Natural killer cell (primary cell): ENCODE data around the gene DMPK. TPM values are rescaled to one million over a fixed set of nuclear protein-coding genes. Genes with fewer than 3 reads are reported as not detected.
A peak's percentile ranks its signal among the peaks of the same experiment; 100 is the strongest.

Source experiments
- ATAC-seq, 3 donors: fragments of 150-1000 bp in 2 of 3; fragments of 200-7000 bp in 1 of 3; cut with Tn5 transposase; 1 replicate in 1 of 3; 2 replicates in 2 of 3; pipeline ENCODE4 v1.10.0; 2021; ENCODE audit warnings: mild to moderate bottlenecking in 2 of 3, moderate library complexity in 2 of 3
- DNase-seq, 2 donors: peaks; one replicate each; pipeline versions ENCODE4 v3.0.0 to v3.0.0-alpha.2; 2013 to 2021; ENCODE audit warnings: mixed read lengths in 1 of 2
- H3K27ac ChIP-seq: one replicate; pipeline ENCODE4 v1.5.1; 2013; ENCODE audit warnings: mild to moderate bottlenecking, low read length
- H3K27me3 ChIP-seq: one replicate; pipeline ENCODE4 v1.6.1; 2013; ENCODE audit warnings: low read length; ENCODE audit not compliant: control insufficient read depth, insufficient read depth
- H3K36me3 ChIP-seq: one replicate; pipeline ENCODE4 v1.6.1; 2013; ENCODE audit warnings: low read length; ENCODE audit not compliant: control insufficient read depth, insufficient read depth
- H3K4me1 ChIP-seq: one replicate; pipeline ENCODE4 v1.6.1; 2013; ENCODE audit warnings: low read length; ENCODE audit not compliant: control insufficient read depth, insufficient read depth
- H3K4me3 ChIP-seq: one replicate; pipeline ENCODE4 v1.5.1; 2013; ENCODE audit warnings: low read length
- H3K9me3 ChIP-seq: one replicate; pipeline ENCODE4 v1.6.1; 2013; ENCODE audit warnings: low read length; ENCODE audit not compliant: control insufficient read depth, insufficient read depth
- H3K27ac Mint-ChIP-seq, 2 donors: one replicate each; pipeline ENCODE4 v1.8.0; 2022; ENCODE audit warnings: mild to moderate bottlenecking in 2 of 2, mixed read lengths in 2 of 2, moderate library complexity in 1 of 2
- H3K27me3 Mint-ChIP-seq, 2 donors: one replicate each; pipeline ENCODE4 v1.8.0; 2022; ENCODE audit warnings: low read depth in 2 of 2, mixed read lengths in 2 of 2
- H3K36me3 Mint-ChIP-seq: one replicate; pipeline ENCODE4 v1.8.0; 2022; ENCODE audit warnings: mixed read lengths
- H3K4me1 Mint-ChIP-seq, 2 donors: one replicate each; pipeline ENCODE4 v1.8.0; 2022; ENCODE audit warnings: mixed read lengths in 2 of 2
- H3K4me3 Mint-ChIP-seq: one replicate; pipeline ENCODE4 v1.8.0; 2022; ENCODE audit warnings: mild to moderate bottlenecking, moderate library complexity, mixed read lengths
- H3K9me3 Mint-ChIP-seq, 2 donors: one replicate each; pipeline ENCODE4 v1.8.0; 2022; ENCODE audit warnings: mixed read lengths in 2 of 2
- WGBS: methylation state at CpG from one replicate; pipeline ENCODE4 v1.1.7; 2013; ENCODE audit warnings: missing lambda C conversion rate; ENCODE audit not compliant: insufficient coverage; 5-methylcytosine and 5-hydroxymethylcytosine counted together
- intact Hi-C: fragments of 100-400 bp; cut with micrococcal nuclease; formaldehyde crosslinking; loops from one replicate; pipeline ENCODE4 v1.14.2; 2022
- total RNA-seq, 4 donors: library from RNA; stranded (reverse); fragments of 120-200 nt in 1 of 4; gene quantifications; one replicate each; pipeline versions ENCODE4 v1.2.3 to v1.2.4, GENCODE V29; 2013 to 2022
- TF ChIP-seq, protein P1 (sequence below): fragments of 200-600 bp; IDR thresholded peaks from one replicate; pipeline ENCODE4 v1.8.0; 2022; ENCODE audit warnings: antibody characterized with exemption

DMPK gene
- total RNA-seq, 3 donors from 2014 or later (not counting 1 experiment from before 2014, with no cell fraction given): 48.1 to 67.5 (median 49.8) TPM

DNA sequence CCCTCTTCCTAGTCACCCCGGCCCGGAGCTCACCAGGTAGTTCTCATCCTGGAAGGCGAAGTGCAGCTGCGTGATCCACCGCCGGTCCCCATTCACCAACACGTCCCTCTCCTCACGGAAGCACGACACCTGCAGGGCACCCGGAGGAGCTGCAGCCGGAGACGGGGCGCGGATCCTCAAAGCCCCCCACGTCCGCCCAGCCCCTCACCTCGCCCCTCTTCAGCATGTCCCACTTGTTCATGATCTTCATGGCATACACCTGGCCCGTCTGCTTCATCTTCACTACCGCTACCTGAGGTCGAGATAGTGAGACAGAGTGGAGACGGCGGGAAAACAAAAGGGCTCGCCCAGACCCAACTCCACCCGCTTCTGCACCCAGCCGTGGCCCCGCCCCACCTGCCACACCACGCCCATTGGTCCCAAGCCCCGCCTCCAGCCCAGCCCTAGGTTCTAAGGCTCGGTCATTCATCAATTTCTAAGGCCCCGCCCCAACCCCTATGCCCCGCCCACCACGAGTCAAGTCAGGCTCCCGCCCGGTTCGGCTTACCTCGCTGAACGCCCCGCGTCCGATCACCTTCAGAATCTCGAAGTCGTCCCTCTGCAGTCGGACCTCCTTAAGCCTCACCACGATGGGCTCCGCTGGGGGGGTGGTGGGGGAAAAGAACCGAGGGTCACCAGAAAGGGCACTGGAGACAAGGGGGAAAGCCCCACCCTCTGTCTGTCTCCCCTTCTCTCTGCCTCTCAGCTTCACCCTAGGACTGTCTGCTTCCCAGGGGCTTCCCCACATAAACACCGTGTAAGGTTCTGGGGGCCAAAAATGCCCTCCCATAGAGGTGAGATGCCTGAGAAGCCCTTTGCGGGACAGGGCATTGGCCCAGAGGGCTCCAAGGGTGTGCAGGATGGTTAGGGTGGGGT is 2.8 kb downstream of the DMPK start:
- Mint-ChIP-seq H3K36me3 (no peaks in the 10 kb centered on the region), H3K4me1 (peaks cover 21 to 34% of the 10 kb centered on the region in 2 donors), H3K27ac (peak overlapping the region in 1 of 2 donors; percentile 90), H3K9me3 (no peaks in the 10 kb centered on the region), H3K4me3 (peak overlapping the region; percentile 78), H3K27me3 (peaks cover 9 to 12% of the 10 kb centered on the region in 2 donors)
- intact Hi-C loops: loop anchor here (1.0 to 10.0 kb wide), 3 partner anchors 9 to 235 kb away; partner anchors contain the start of genes FOXA3 and SYMPK
- Histone ChIP-seq H3K4me1 (peaks cover 23% of the 10 kb centered on the region), H3K9me3 (no peaks in the 10 kb centered on the region), H3K36me3 (no peaks in the 10 kb centered on the region), H3K27me3 (peaks cover 18% of the 10 kb centered on the region), H3K4me3 (peak overlapping the region; percentile 9), H3K27ac (no peak overlapping the region)
- DNase-seq (peak; percentile 83 to 85), ATAC-seq (peak; percentile 95 to 97 (median 96))
- TF ChIP-seq, protein P1, sequence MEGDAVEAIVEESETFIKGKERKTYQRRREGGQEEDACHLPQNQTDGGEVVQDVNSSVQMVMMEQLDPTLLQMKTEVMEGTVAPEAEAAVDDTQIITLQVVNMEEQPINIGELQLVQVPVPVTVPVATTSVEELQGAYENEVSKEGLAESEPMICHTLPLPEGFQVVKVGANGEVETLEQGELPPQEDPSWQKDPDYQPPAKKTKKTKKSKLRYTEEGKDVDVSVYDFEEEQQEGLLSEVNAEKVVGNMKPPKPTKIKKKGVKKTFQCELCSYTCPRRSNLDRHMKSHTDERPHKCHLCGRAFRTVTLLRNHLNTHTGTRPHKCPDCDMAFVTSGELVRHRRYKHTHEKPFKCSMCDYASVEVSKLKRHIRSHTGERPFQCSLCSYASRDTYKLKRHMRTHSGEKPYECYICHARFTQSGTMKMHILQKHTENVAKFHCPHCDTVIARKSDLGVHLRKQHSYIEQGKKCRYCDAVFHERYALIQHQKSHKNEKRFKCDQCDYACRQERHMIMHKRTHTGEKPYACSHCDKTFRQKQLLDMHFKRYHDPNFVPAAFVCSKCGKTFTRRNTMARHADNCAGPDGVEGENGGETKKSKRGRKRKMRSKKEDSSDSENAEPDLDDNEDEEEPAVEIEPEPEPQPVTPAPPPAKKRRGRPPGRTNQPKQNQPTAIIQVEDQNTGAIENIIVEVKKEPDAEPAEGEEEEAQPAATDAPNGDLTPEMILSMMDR: peak; percentile 66
- WGBS: 3% methylated on average over 47 of the region's 48 CpGs

DNA sequence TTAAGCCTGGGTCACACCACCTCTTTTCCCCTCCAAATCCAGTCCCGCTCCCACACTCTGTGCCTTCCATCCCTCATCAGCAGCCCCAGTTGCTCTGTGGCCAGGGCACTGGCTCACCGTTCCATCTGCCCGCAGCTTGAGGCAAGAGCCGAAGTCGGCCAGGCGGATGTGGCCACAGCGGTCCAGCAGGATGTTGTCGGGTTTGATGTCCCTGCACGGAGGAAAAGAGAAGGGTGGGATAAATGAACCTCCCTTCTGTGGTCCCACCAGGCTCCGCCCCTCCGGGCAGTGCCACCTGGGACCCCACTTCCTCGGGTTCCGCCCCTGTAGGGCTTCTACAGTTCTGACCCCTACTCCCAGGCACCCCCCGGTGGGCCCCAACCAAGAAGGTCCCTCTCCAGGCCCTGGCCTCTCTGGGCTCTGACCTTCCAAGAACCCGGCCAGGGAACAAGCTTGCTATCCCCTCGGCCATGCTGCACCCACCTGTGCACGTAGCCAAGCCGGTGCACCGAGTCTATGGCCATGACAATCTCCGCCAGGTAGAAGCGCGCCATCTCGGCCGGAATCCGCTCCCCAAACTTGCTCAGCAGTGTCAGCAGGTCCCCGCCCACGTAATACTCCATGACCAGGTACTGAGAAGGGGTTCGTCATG is 4.2 kb downstream of the DMPK start:
- peaks cover 21 to 28% of the 10 kb centered on the region in 2 donors for H3K4me1 Mint-ChIP-seq
- WGBS: 96% methylated on average over 28 of the region's 28 CpGs
- TF ChIP-seq, protein P1: no peak
- Histone ChIP-seq H3K36me3 (no peaks in the 10 kb centered on the region), H3K27ac (no peak overlapping the region), H3K27me3 (peaks cover 18% of the 10 kb centered on the region), H3K4me3 (no peak overlapping the region), H3K4me1 (peaks cover 23% of the 10 kb centered on the region), H3K9me3 (no peaks in the 10 kb centered on the region)
- H3K9me3 Mint-ChIP-seq: no peaks in the 10 kb centered on the region
- H3K27ac Mint-ChIP-seq: no peak overlapping the region
- no peak overlapping the region for H3K4me3 Mint-ChIP-seq
- ATAC-seq (no peak), DNase-seq (no peak)
- no peaks in the 10 kb centered on the region for H3K36me3 Mint-ChIP-seq
- H3K27me3 Mint-ChIP-seq: peaks cover 9 to 12% of the 10 kb centered on the region in 2 donors
- intact Hi-C loops: loop anchor here (10.0 kb wide), 2 partner anchors 87 to 237 kb away; partner anchors contain the start of genes FOXA3 and SYMPK

DNA sequence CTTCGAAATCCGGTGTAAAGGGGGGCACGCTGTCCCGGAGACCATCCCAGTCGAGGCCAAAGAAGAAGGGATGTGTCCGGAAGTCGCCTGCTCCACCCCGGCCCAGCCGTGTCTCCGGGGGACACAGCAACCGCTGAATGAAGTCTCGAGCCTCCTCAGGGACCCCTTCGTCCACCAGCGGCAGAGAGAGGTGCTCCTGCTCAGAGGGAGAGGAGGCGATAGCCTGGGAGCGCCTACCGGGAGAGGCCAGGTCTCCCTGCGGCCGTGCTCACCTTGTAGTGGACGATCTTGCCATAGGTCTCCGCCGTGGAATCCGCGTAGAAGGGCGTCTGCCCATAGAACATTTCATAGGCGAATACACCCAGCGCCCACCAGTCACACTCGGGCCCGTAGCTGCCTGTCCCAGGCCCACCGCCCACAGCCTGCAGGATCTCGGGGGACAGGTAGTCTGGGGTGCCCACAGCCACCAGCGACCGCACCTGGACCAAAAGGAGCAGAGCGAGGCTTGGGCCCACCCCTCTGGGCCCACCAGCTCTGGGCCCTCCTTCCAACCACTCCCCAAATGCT is 4.8 kb downstream of the DMPK start:
- H3K27ac ChIP-seq: no peak overlapping the region
- no peaks in the 10 kb centered on the region for H3K36me3 Mint-ChIP-seq
- TF ChIP-seq, protein P1: no peak
- H3K4me1 Mint-ChIP-seq: peaks cover 21 to 29% of the 10 kb centered on the region in 2 donors
- H3K9me3 ChIP-seq: no peaks in the 10 kb centered on the region
- no peak overlapping the region for H3K27ac Mint-ChIP-seq
- H3K4me3 ChIP-seq: no peak overlapping the region
- H3K9me3 Mint-ChIP-seq: no peaks in the 10 kb centered on the region
- no peaks in the 10 kb centered on the region for H3K36me3 ChIP-seq
- H3K4me1 ChIP-seq: peaks cover 23% of the 10 kb centered on the region
- peaks cover 9 to 12% of the 10 kb centered on the region in 2 donors for H3K27me3 Mint-ChIP-seq
- WGBS: 96% methylated on average over 34 of the region's 34 CpGs
- intact Hi-C loops: loop anchor here (10.0 kb wide), 2 partner anchors 87 to 237 kb away; partner anchors contain the start of genes FOXA3 and SYMPK
- peaks cover 18% of the 10 kb centered on the region for H3K27me3 ChIP-seq
- DNase-seq (no peak), ATAC-seq (no peak)
- no peak overlapping the region for H3K4me3 Mint-ChIP-seq
